Activated T-cell treated with anti-CD3 and anti-CD28 coated beads, Interleukin-2, amount 50 U/mL, for 24 hours (primary cell): ENCODE data around the gene TMEM130.

Experiments used
- DNase-seq: peaks from one replicate; pipeline ENCODE4 v3.0.0-alpha.2; 2020
- H3K27ac Mint-ChIP-seq: 2 replicates; pipeline ENCODE4 v1.8.0; 2020; ENCODE audit warnings: mild to moderate bottlenecking, mixed read lengths
- H3K27me3 Mint-ChIP-seq: 2 replicates; pipeline ENCODE4 v1.8.0; 2020; ENCODE audit warnings: mixed read lengths
- H3K36me3 Mint-ChIP-seq: 2 replicates; pipeline ENCODE4 v1.8.0; 2020; ENCODE audit warnings: low read depth, mixed read lengths
- H3K4me1 Mint-ChIP-seq: 2 replicates; pipeline ENCODE4 v1.8.0; 2020; ENCODE audit warnings: low read depth, mixed read lengths
- H3K4me3 Mint-ChIP-seq: 2 replicates; pipeline ENCODE4 v1.8.0; 2020; ENCODE audit warnings: mild to moderate bottlenecking, moderate library complexity, mixed read lengths
- H3K9me3 Mint-ChIP-seq: 2 replicates; pipeline ENCODE4 v1.8.0; 2020; ENCODE audit warnings: mixed read lengths

The TMEM130 gene

DNA sequence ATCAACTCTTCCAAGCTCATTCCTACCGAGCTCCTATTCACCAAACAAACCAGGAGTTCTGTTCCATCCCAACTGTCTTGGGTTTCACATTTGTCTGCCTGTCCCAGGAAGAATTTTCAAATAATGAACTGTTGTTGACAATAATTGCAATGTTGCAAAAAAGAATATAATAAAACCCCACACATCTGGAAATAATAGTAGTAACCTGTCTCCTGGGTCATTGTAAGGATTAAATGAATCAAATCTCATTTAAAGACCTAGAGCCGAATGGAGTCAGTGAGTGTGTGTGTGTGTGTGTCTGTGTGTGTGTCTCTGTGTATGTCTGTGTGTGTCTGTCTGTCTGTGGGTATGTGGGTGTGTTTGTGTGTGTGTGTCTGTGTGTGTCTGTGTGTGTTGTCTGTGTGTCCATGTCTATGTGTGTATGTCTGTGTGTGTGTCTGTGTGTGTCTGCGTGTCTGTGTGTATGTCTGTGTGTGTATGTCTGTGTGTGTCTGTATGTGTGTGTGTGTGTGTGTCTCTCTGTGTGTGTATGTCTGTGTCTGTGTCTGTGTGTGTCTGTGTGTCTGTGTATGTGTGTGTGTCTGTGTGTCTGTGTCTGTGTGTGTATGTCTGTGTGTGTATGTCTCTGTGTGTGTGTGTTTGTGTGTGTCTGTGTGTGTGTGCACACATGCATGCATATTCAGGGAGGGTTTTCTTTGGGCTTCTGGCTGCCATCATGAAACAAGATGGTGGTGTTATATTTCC, 52.7 kb downstream of the TMEM130 start:
- Mint-ChIP-seq H3K36me3 (no peaks in the 10 kb centered on the region), H3K27ac (no peak overlapping the region), H3K27me3 (peaks cover 16% of the 10 kb centered on the region), H3K4me3 (no peak overlapping the region), H3K9me3 (no peaks in the 10 kb centered on the region), H3K4me1 (no peaks in the 10 kb centered on the region)
- no peak for DNase-seq

DNA sequence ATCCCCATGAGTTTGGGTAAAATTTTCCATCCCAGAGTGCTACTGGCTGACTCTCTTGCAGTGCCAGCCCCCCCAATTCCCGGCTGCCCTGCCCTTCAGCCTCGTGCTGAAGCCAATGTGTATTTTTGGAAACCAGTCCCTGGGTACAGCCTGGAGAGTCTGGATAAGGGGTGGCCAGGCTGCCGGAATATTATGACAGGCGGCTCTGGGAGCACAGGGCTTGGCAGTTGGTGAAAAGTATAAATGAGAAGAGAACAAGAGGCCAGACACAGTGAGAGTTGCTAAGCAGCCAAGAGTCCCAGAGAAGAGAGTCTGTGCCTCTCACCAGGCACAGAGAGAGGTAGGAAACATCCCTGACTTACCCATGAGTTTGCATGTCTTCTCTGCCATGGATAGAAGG, 53.6 kb downstream of the TMEM130 start:
- no peak for DNase-seq
- Mint-ChIP-seq H3K27me3 (peaks cover 16% of the 10 kb centered on the region), H3K36me3 (no peaks in the 10 kb centered on the region), H3K4me3 (no peak overlapping the region), H3K27ac (no peak overlapping the region), H3K9me3 (no peaks in the 10 kb centered on the region), H3K4me1 (no peaks in the 10 kb centered on the region)

DNA sequence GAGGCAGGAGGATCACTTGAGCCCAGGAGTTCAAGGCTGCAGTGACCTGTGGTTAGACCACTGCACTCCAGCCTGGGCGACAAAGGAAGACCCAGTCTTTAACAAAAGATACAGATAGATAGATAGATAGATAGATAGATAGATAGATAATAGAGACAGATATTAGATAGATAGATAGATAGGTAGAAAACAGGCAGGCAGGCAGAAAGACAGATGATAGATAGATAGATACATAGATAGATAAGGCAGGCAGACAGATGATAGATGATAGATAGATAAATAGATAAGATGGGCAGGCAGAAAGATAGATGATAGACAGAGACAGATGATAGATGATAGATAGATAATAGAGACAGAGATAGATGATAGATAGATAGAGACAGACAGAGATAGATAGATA, 54.5 kb downstream of the TMEM130 start:
- no peak overlapping the region for H3K4me3 Mint-ChIP-seq
- H3K36me3 Mint-ChIP-seq = no peaks in the 10 kb centered on the region
- no peak for DNase-seq
- no peak overlapping the region for H3K27ac Mint-ChIP-seq
- H3K27me3 Mint-ChIP-seq = peaks cover 16% of the 10 kb centered on the region
- no peaks in the 10 kb centered on the region for H3K4me1 Mint-ChIP-seq
- no peaks in the 10 kb centered on the region for H3K9me3 Mint-ChIP-seq

DNA sequence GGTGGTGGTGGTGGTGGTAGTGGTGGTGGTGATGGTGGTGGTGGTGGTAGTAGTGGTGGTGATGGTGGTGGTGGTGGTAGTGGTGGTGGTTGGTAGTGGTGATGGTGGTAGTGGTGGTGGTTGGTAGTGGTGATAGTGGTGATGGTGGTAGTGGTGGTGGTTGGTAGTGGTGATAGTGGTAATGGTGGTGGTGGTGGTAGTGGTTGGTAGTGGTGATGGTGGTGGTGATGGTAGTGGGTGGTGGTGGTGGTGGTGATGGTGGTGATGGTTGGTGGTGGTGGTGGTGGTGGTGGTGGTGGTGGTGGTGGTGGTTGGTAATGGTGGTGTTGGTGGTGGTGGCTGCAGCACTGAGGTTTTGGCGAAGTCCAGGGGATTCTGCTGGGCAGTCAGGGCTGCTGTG, 58.5 kb downstream of the TMEM130 start:
- Mint-ChIP-seq H3K27ac (no peak overlapping the region), H3K4me3 (no peak overlapping the region), H3K4me1 (no peaks in the 10 kb centered on the region), H3K9me3 (no peaks in the 10 kb centered on the region), H3K27me3 (peaks cover 7% of the 10 kb centered on the region), H3K36me3 (no peaks in the 10 kb centered on the region)
- DNase-seq = no peak

DNA sequence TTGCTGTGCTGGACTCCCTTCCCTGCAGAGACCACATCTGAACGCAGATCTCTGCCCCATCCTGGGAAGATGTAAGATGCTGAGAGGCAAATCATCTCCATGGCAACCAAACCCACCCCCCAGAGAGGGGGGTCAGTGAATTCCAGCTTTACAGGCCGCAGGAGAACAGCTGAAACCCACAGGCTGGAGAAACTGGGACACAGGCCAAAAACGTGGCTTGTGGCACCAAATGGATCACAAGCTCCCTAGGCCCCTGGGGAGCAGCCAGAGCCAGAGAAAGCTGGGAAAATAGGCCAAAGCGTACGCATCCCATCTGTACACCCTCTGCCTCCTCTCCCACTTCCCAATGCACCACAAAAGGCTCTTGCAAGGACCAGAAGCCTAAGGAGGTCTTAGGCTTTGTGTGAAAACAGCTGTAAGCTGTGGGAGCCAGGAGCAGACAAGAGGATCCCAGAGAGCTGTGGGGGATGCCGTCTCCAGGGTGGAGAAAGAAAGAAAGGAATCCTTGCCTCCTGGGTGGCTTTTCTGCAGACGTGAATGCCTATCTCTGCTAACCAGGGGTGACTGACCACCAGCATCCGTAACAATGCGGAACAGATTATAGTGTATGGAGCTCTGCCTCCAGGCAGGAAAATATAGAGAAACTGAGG, 59.5 kb downstream of the TMEM130 start:
- Mint-ChIP-seq H3K27me3 (peaks cover 9% of the 10 kb centered on the region), H3K4me1 (no peaks in the 10 kb centered on the region), H3K4me3 (no peak overlapping the region), H3K36me3 (no peaks in the 10 kb centered on the region), H3K27ac (no peak overlapping the region), H3K9me3 (no peaks in the 10 kb centered on the region)
- DNase-seq = no peak

DNA sequence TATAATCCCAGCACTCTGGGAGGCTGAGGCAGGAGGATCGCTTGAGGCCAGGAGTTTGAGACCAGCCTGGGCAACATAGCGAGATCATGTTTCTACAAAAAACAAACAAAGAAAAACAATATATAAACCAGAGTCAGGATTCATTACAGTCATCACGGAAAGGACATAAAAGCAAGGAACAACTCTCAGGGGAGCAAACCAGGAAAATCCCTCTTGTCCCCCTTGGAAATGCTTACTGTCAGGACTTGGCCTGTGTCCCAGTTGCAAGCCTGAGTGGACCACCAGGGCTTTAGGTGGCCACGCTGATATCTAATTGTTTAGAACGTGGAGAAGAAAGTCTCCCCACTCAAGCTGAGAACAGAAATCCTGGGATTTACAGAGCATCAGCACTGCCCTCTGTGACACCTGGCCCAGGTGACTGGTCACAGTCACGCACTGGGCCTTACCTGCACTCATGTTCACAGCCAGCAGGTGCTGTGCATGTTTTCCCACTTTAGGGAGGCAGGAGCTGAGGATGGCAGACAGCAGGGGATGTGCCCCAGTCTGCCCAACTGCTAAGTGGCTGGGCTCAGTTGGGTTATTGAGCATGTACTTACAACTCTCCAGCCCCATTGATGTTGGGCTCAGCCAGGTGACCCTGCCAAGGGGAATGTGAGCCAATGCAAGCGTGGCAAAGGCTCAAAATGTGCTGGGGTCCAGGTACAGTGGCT, 60.9 kb downstream of the TMEM130 start:
- no peak overlapping the region for H3K4me3 Mint-ChIP-seq
- H3K36me3 Mint-ChIP-seq = no peaks in the 10 kb centered on the region
- no peak overlapping the region for H3K27ac Mint-ChIP-seq
- no peak for DNase-seq
- no peaks in the 10 kb centered on the region for H3K9me3 Mint-ChIP-seq
- peaks cover 12% of the 10 kb centered on the region for H3K27me3 Mint-ChIP-seq
- H3K4me1 Mint-ChIP-seq = no peaks in the 10 kb centered on the region

DNA sequence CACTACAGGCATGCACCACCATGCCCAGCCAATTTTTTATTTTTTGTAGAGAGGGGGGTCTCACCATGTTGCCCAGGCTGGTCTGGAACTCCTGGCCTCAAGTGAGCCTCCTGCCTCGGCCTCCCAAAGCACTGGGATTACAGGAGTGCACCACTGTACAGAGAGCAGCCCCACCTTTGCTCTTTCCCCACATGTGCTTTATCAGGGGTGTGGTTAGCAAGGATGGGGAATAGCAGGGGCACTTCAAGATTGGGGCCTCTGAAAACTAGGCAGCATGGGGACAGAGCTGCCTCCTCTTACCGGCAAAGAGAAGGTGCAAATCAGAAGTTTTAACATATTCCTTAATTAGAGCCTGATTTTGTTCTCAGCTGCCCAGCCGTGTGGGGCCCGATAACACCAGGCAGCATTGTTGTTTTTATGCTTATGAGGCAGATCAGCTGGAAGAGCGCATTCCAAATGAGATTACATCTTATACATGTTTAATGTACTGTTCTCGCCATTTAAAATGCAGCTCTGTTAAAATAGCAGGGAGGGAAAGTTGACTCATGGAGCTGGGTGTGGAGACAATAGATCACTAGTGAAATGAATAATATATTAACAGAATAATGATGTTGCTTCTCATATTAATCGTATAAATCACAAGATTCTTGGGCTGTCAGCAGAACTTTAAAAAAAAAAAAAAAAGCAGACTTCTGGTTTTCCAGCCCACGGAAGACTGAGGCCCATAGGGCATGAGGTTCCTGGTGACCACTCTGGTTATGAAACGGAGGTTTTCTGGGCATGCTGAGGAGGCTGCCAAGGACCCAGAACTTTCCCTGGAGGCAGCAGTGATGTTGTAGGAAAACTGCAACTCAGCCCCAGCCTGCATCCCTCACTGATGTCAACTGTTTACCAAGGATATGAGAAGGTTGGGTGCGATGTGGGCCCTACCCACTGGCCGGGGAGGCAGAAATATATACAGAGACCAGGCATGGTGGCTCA, 62.5 kb downstream of the TMEM130 start:
- Mint-ChIP-seq H3K27ac (no peak overlapping the region), H3K9me3 (no peaks in the 10 kb centered on the region), H3K36me3 (no peaks in the 10 kb centered on the region), H3K4me3 (no peak overlapping the region), H3K4me1 (no peaks in the 10 kb centered on the region), H3K27me3 (peaks cover 21% of the 10 kb centered on the region)
- no peak for DNase-seq

DNA sequence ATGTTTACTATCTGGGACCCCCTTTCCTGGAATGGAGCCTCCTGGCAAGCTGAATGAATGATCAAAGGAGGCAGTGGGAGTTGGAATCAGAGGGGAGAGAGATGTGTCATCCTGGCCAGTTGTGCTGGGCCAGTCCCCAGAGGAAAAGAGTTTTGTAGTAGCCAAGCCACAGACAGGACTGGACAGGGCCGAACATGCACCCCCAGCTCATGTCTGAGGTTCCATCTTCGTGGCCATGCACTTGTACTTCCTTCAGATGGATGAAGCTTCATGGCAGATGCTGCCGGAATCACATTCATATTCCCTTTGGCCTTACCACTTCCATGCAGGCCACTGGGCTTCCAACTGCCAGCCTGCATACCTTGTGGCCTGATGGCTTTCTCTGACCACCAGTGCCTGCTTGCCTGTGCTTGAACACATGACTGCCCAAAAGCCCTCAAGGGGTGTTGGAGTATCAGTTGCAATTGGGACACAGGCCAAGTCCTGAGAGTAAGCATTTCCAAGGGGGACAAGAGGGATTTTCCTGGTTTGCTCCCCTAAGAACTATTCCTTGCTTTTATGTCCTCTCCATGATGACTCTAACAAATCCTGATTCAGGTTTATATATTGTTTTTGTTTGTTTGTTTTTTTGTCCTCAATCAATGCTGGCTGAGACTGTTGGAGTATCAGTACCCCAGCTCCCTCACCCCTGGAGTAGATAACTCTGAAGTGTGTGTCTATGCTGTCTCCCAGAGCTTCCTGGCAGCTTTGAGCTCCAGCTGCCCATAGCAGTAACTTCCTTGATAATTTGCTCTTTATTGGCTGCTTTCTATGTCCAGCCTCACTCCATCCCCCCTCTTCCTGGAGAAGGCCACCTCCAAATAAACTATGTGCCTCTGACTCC, 63.6 kb downstream of the TMEM130 start:
- H3K27ac Mint-ChIP-seq = no peak overlapping the region
- H3K27me3 Mint-ChIP-seq = peaks cover 21% of the 10 kb centered on the region
- no peaks in the 10 kb centered on the region for H3K4me1 Mint-ChIP-seq
- H3K36me3 Mint-ChIP-seq = no peaks in the 10 kb centered on the region
- peaks cover 2% of the 10 kb centered on the region for H3K9me3 Mint-ChIP-seq
- no peak for DNase-seq
- no peak overlapping the region for H3K4me3 Mint-ChIP-seq

DNA sequence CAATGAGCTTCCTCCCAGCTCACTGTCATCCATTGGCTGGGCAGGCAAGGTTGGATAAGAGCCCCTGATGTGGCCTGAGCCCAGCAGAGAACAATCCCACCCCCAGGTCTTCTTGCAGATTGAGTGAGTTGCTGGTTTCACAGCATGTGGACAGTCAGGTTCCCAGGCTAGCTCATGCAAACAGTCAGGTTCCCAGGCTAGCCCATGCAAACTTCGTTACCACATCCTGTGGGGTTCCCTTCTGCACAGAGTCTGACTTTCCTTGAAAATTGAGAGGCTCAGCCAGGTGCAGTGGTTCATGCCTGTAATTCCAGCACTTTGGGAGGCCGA, 67.1 kb downstream of the TMEM130 start:
- no peaks in the 10 kb centered on the region for H3K4me1 Mint-ChIP-seq
- DNase-seq = no peak
- H3K27ac Mint-ChIP-seq = no peak overlapping the region
- H3K4me3 Mint-ChIP-seq = no peak overlapping the region
- H3K9me3 Mint-ChIP-seq = peaks cover 16% of the 10 kb centered on the region
- no peaks in the 10 kb centered on the region for H3K36me3 Mint-ChIP-seq
- H3K27me3 Mint-ChIP-seq = peaks cover 21% of the 10 kb centered on the region

DNA sequence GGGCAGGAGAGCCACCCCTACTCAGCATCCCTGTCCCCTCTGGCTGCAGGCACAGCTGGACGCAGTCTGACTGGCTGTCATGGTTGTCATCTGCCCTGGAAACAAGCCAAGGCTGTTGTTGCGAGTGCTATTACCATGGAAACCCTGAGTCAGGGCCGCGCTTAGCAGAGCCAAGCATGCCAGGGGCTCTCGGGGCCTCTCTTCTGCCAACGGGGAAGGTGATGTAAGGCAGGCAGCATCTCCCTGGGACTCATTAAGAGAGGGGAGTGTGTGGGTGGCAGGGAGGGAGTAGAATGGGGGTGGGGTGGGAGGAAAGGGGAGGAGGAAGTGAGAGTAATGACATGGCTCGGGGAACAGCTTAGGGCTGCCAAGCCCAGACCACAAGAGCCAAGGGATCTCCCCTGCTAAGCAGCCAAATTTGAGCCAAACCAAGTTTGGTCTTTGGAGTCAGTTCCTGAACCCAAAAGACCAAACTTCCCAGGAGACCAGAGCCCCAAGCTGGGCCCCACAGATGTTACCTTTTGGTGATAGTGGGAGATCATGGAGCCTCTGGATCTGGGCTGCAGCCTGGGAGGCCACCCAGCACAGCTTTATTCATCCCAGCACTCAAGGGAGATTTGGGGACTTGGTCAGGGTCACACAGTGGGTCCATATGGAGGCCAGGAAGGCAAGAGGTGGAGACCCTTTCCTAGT, 67.6 kb downstream of the TMEM130 start:
- no peaks in the 10 kb centered on the region for H3K4me1 Mint-ChIP-seq
- no peak overlapping the region for H3K27ac Mint-ChIP-seq
- DNase-seq = no peak
- no peaks in the 10 kb centered on the region for H3K36me3 Mint-ChIP-seq
- H3K9me3 Mint-ChIP-seq = peaks cover 16% of the 10 kb centered on the region
- no peak overlapping the region for H3K4me3 Mint-ChIP-seq
- H3K27me3 Mint-ChIP-seq = peaks cover 21% of the 10 kb centered on the region

DNA sequence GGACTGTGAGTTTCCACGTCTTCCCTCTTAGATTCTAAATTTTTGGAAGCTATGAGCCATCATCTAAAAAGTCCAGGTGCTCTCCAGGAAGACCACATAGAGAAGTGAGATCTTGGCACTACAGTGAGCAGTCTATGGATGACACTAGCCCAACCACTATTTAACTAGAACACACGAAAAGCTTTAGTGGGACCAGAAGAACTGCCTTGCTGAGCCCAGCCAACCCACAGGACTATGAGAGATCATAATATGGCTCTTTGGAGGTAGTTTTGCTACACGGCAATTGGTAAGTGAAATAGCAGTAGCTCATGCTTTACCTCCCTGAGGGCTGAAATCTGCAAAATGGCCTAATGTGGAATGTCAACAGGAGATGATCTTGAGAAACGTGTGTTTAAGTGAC, 68.8 kb downstream of the TMEM130 start:
- no peak for DNase-seq
- Mint-ChIP-seq H3K9me3 (peaks cover 16% of the 10 kb centered on the region), H3K27me3 (peaks cover 21% of the 10 kb centered on the region), H3K36me3 (no peaks in the 10 kb centered on the region), H3K4me1 (peaks cover 3% of the 10 kb centered on the region), H3K27ac (no peak overlapping the region), H3K4me3 (no peak overlapping the region)

DNA sequence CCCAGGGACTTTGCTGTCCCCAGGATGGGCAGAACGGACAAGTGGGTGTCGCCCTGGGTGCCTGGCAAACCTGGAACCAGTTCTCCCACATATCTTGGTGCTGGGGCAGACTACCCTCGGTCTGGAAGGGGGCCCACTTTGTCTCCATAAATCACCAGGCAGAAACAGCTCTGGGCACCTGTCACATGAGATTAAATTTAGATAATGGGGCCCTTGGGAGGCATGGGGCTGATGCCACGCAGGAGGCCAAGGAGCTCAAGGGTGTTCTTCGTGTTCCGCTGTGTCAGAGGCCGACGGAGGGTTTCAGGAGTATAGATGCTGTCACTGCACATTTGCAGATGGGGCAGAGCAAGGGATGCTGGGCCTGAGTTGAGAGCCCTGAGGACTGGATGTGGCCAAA, 72.7 kb downstream of the TMEM130 start:
- H3K27me3 Mint-ChIP-seq = no peaks in the 10 kb centered on the region
- H3K36me3 Mint-ChIP-seq = no peaks in the 10 kb centered on the region
- H3K4me3 Mint-ChIP-seq = no peak overlapping the region
- peaks cover 4% of the 10 kb centered on the region for H3K4me1 Mint-ChIP-seq
- no peak for DNase-seq
- peaks cover 16% of the 10 kb centered on the region for H3K9me3 Mint-ChIP-seq
- H3K27ac Mint-ChIP-seq = no peak overlapping the region
